Adrenal gland (tissue), 12 donors: ENCODE measurements around the gene RFESD. TPM values are rescaled to one million over a fixed set of nuclear protein-coding genes. Genes with fewer than 3 reads are reported as not detected.
A peak's percentile ranks its signal among the peaks of the same experiment; 100 is the strongest.

Experiments
- DNase-seq, 7 donors: peaks; one replicate each; pipeline ENCODE4 v3.0.0-alpha.2; 2019 to 2020
- H3K27ac ChIP-seq, 5 donors: fragments of 200-600 bp; sonication (generic) in 4 of 5; 1 replicate in 3 of 5; 2 replicates in 2 of 5; pipeline versions ENCODE4 v1.5.1 to v1.8.0; 2016 to 2020; ENCODE audit warnings: mild to moderate bottlenecking in 1 of 5
- H3K27me3 ChIP-seq: fragments of 200-600 bp; 2 replicates; pipeline ENCODE4 v1.8.0; 2021
- H3K36me3 ChIP-seq, 2 donors: fragments of 200-600 bp; replicated peaks in 1 of 2; 1 replicate in 1 of 2; 2 replicates in 1 of 2; pipeline versions ENCODE4 v1.5.1 to v1.8.0; 2018 to 2022
- H3K4me1 ChIP-seq, 2 donors: fragments of 200-600 bp; replicated peaks in 1 of 2; 1 replicate in 1 of 2; 2 replicates in 1 of 2; pipeline versions ENCODE4 v1.5.1 to v1.8.0; 2018 to 2021
- H3K4me3 ChIP-seq, 4 donors: fragments of 200-600 bp; sonication (generic) in 3 of 4; one replicate each; pipeline ENCODE4 v1.5.1; 2016 to 2018
- H3K9me3 ChIP-seq, 3 donors: fragments of 200-600 bp; sonication (generic) in 1 of 3; replicated peaks in 1 of 3; 1 replicate in 2 of 3; 2 replicates in 1 of 3; pipeline versions ENCODE4 v1.5.1 to v1.8.0; 2016 to 2021
- CTCF ChIP-seq, 6 experiments: fragments of 450-650 bp in 4 of 6; fragments of 200-600 bp in 2 of 6; sonication (generic) in 1 of 6; IDR thresholded peaks; 1 replicate in 5 of 6; 2 replicates in 1 of 6; pipeline versions ENCODE4 v1.5.1 to v1.8.0; 2016 to 2021; ENCODE audit warnings: antibody characterized with exemption in 6 of 6, mild to moderate bottlenecking in 2 of 6, moderate library complexity in 1 of 6
- POLR2A ChIP-seq, 2 donors: fragments of 450-650 bp; IDR thresholded peaks; one replicate each; pipeline ENCODE4 v1.6.1; 2017; ENCODE audit warnings: antibody characterized with exemption in 2 of 2, mild to moderate bottlenecking in 2 of 2, moderate library complexity in 1 of 2
- WGBS, 4 donors: extraction: QIAGEN DNeasy Blood & Tissue Kit in 2 of 4; methylation state at CpG; one replicate each; pipeline versions ENCODE4 v1.1.5 to v1.1.7; 2013 to 2017; 5-methylcytosine and 5-hydroxymethylcytosine counted together
- intact Hi-C, 2 donors: fragments of 100-400 bp; cut with DNase I; formaldehyde crosslinking; loops; one replicate each; pipeline versions ENCODE4 v1.14.1 to v1.15.0; 2022 to 2023
- polyA plus RNA-seq, 3 donors: library from polyadenylated mRNA; stranded (reverse); fragments of 200-250 nt in 2 of 3; fragments of 350-450 nt in 1 of 3; fragmentation: Illumina TruSeq in 1 of 3; extraction: RNeasy Lipid Tissue Mini Kit (QIAGEN cat#74804) in 1 of 3; gene quantifications; one replicate each; pipeline ENCODE4 v1.2.3, GENCODE V29; 2013 to 2014
- total RNA-seq, 9 donors: library from RNA; depleted of rRNA in 4 of 9; stranded (reverse); fragments of >200 nt in 4 of 9; fragments of 120-200 nt in 1 of 9; fragmentation: NEBNext Ultra II Directional in 1 of 9; extraction: Animal tissue kit (Norgen Biotek cat#: 25700) in 1 of 9; gene quantifications; one replicate each; pipeline versions ENCODE4 v1.1.0 to v1.2.4, GENCODE V29; 2013 to 2023
- donor health status: healthy with polysubstance abuse.
- donor health status: Bipolar disorder and iron deficiency.
- donor health status: DM: yes; HTN: yes; CAD: no.
- donor health status: DM: no; HTN: no; CAD: no.
- donor health status: DM: no; HTN: no; CAD: no.
- donor health status: DM: yes; HTN: yes; CAD: no.

The RFESD gene
- total and polyA plus RNA-seq, 12 donors, result 0.43 to 6.8 (median 2.6) TPM

GRCh38 chr5:95619096-95619495, 27.5 kb upstream of the RFESD start:
- H3K27me3 ChIP-seq, result no peaks in the 10 kb centered on the region
- intact Hi-C loops, result no loop called here
- peak overlapping the region in 1 of 4 donors; percentile 91 for H3K4me3 ChIP-seq
- TF ChIP-seq CTCF (IDR thresholded peaks at IDR 0.05) (no peak), POLR2A (IDR thresholded peaks at IDR 0.05) (no peak)
- H3K36me3 ChIP-seq, result no peaks in the 10 kb centered on the region
- peaks cover 4 to 22% of the 10 kb centered on the region in 2 donors for H3K4me1 ChIP-seq
- 89 to 90% (median 89%) methylated on average over 4 of the region's 4 CpGs for WGBS, 4 donors
- no peak overlapping the region for H3K27ac ChIP-seq
- no peak for DNase-seq
- H3K9me3 ChIP-seq, result no peaks in the 10 kb centered on the region

- DNase-seq, result no peak
- intact Hi-C loops, result loop anchor here in 1 of 2 donors (10.0 kb wide), 1 partner anchor 715 kb away; no protein-coding TSS in a partner anchor
- Histone ChIP-seq H3K27me3 (no peaks in the 10 kb centered on the region), H3K27ac (no peak overlapping the region), H3K4me3 (peak overlapping the region in 2 of 4 donors; percentile 21 to 91), H3K9me3 (no peaks in the 10 kb centered on the region), H3K4me1 (peaks cover 4 to 22% of the 10 kb centered on the region in 2 donors), H3K36me3 (no peaks in the 10 kb centered on the region)
- WGBS, 4 donors, result 16 to 18% (median 17%) methylated on average over 18 to 19 of the region's 19 CpGs
- TF ChIP-seq CTCF (IDR thresholded peaks at IDR 0.05) (no peak), POLR2A (IDR thresholded peaks at IDR 0.05) (no peak)
Measured at GRCh38 chr5:95619514-95620029, 27.0 kb upstream of the RFESD start.

GRCh38 chr5:95620030-95620869, 26.3 kb upstream of the RFESD start, which contains the start of gene GPR150:
TSS of gene GPR150 (plus strand) at chr5:95620087. CDS start at chr5:95620276, 189 bp downstream.
- intact Hi-C loops, result loop anchor here in 1 of 2 donors (10.0 kb wide), 1 partner anchor 715 kb away; no protein-coding TSS in a partner anchor
- TF ChIP-seq POLR2A (IDR thresholded peaks at IDR 0.05) (no peak), CTCF (IDR thresholded peaks at IDR 0.05) (peak in 1 of 6 experiments; percentile 7)
- H3K36me3 ChIP-seq, result no peaks in the 10 kb centered on the region
- H3K27ac ChIP-seq, result peak within 1 kb of the TSS in 2 of 5 donors; percentile 17 to 45
- H3K27me3 ChIP-seq, result no peaks in the 10 kb centered on the region
- H3K9me3 ChIP-seq, result no peaks in the 10 kb centered on the region
- peak within 1 kb of the TSS in 3 of 4 donors; percentile 5 to 91 (median 21) for H3K4me3 ChIP-seq
- 0 to 3% (median 2%) methylated on average over 20 to 85 of the region's 85 CpGs for WGBS, 4 donors
- peaks cover 4 to 22% of the 10 kb centered on the region in 2 donors for H3K4me1 ChIP-seq
- DNase-seq, result peak; percentile 44 to 65 (median 57)
